LNCAP (cell line): ENCODE data around the gene FHOD1.

ENCODE experiments used
- TF ChIP-seq, protein P1 (sequence below): fragments of 450-650 bp; IDR thresholded peaks from 2 replicates; pipeline ENCODE4 v1.5.1; 2017; ENCODE audit warnings: mild to moderate bottlenecking

FHOD1 gene

DNA sequence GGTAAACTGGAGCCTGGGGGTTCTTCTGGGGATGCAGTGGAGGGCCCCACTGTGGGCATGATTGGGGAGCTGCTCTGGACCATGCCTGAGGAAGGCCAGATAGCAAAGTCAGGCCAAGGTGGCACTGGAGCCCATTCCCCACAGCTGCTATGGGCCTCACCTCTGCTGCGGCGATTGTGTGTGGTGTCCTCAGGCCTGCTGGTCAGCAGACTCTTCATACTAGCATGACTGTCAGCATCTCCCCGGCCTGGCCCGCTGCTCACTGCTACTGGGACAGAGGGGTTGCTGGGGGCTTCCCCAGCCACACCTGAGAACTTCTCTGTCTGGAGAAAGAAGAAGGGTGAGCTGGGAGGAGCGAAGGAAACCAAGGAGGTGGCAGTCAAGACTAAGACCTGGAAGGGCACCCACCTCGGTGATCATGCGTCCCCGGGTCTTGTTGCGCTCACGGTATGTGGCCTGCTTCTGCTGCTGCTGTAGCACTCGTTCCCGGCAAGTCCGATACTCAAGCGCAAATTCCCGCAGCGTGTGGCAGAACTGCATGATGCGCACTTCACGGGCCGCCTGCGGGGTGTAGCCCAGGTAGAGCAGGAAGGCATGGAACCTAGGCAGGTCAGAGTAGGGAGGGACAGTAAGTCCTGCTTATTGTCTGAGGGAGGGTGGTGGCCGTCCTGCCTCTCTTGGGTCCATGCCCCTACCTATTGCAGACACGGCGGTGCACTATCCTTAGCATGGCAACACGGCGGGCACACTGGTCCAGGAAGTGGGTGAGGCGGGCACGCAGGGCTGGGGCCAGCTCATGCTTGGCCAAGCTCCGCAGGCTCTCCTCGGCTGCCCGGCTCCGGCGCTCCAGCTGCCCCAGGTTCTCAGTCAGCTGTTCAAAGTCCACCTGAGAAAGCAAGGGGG is 17.1 kb downstream of the FHOD1 start:
- TF ChIP-seq, protein P1, sequence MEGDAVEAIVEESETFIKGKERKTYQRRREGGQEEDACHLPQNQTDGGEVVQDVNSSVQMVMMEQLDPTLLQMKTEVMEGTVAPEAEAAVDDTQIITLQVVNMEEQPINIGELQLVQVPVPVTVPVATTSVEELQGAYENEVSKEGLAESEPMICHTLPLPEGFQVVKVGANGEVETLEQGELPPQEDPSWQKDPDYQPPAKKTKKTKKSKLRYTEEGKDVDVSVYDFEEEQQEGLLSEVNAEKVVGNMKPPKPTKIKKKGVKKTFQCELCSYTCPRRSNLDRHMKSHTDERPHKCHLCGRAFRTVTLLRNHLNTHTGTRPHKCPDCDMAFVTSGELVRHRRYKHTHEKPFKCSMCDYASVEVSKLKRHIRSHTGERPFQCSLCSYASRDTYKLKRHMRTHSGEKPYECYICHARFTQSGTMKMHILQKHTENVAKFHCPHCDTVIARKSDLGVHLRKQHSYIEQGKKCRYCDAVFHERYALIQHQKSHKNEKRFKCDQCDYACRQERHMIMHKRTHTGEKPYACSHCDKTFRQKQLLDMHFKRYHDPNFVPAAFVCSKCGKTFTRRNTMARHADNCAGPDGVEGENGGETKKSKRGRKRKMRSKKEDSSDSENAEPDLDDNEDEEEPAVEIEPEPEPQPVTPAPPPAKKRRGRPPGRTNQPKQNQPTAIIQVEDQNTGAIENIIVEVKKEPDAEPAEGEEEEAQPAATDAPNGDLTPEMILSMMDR, result no peak

DNA sequence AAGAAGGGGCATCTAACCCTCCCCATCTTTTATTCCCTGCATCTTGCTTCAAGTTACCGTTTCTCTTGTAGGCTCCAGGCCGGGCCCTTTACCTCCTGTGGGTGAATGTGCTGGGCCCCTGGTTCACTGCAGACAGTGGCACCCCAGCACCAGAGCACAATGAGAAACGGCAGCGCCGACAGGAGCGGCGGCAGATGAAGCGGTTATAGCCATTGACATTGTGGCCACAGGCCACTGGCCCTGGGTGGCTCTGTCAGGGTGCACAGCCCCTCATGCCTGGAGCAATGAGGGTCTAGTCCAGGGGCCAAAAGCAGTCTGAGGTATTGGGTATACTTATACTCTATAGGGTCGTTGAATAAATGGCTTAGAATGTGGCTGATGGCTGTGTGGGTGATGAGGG is 18.4 kb downstream of the FHOD1 start:
- TF ChIP-seq, protein P1, result no peak

DNA sequence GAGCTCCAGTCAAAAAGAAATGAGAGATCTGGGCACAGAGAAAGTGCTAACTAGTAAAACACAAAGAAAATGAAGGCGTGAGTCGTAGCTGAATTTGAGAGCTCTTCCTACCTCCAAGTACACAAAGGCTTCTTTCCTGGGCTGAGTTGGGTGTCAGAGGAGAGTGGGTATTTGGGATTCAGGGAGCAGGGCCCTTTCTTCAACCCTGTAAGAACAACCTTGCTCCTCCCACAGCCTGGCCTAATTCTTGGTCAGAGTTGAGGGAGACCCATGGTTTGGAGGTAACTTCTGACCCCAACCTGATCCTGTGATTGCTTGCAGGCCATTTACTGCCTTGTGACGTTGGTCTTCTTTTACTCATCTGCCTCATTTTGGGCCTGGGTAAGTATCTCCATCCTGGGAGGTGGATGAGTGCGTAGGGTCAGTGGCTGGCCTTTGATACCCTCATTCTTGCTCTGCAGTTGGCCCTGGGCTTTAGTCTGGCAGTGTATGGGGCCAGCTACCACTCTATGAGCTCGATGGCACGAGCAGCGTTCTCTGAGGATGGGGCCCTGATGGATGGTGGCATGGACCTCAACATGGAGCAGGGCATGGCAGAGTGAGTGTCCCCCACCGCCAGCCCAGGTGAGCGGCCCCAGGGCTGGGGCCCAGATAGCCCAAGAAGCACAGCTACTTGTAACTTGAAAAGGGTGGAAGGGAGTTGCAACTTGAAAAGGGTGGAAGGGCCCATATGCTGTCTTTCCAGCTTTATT is 19.1 kb downstream of the FHOD1 start:
- TF ChIP-seq, protein P1, result no peak

DNA sequence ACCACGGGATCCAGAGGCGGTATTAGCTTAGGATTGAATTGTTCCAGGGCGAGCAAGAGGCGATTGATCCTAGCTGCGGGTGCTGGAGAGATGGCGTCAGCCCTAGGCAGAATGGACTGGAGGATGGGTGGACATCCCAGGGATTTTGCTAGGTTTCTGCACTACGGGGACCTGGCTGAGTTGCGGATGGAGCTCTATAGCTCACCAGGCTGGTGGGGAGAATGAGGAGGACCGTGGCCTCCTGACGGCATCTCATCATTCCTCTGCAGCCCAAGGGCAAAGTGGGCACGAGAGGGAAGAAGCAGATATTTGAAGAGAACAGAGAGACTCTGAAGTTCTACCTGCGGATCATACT is 19.7 kb downstream of the FHOD1 start:
- TF ChIP-seq, protein P1, result no peak

DNA sequence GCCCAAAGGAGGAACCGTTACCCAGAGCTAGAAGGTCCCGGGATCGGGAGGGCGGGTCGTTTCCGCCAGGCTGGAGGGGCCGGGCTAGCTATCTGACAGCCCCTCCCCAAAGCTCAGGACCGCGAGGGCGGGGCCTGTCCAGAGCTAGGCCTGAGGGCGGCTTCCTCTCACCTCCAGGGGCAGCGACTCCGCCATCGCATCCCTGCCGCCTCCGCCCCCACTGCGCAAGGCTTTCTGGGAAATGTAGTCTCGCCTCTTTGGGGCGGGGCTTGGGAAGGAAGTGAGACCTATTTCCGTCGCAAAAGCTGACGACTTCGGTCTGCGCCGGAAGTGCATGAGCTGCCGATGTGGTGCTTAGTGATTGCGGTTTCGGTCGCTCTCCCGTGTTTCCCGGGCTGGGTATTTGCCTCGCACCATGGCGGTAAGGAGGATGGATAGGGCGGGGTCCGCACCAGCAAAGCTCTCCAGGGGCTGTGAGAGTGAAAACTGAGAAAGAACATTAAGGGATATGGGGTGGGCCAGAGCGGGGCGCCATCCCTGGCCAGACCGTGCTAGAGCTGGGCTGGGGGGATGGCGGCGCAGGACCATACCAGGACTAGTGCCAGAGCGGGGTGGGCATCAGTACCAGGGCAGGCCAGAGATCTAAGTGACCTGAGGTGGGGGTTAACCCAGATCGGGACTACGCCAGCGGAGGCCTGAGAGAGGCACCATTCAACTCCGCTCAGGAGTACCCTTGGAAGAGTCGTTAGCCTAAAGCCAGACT is 20.3 kb downstream of the FHOD1 start, which contains the start of gene TMEM208:
TSS of gene TMEM208 (plus strand) at position 327 of the 763 bp plus-strand sequence. CDS start at position 416, 89 bp downstream.
- TF ChIP-seq, protein P1, result no peak

DNA sequence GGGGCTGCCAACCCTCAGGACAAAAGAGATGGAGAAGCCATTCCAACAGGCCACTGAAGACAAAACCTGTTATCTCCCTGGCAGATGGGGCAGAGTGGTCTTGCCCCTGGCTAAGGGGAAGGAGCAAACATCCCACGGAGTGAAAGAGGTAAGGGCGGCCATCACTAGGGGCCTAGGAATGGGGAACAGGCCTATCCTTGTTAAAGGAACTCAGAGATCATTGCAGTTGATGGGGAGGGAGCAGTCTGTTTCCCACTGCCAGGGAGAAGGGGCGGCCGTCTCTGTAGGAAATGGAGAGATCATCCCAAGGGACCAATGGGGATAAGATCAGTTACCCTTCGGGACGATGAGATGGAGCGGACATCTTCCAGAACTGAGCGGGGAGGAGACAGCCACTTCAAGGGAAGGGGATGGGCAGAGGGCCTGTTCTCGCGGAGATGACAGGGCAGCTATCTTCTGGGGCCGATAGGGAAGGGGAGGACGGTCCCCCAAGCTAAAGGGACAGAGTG is 20.9 kb downstream of the FHOD1 start:
- TF ChIP-seq, protein P1, result no peak

DNA sequence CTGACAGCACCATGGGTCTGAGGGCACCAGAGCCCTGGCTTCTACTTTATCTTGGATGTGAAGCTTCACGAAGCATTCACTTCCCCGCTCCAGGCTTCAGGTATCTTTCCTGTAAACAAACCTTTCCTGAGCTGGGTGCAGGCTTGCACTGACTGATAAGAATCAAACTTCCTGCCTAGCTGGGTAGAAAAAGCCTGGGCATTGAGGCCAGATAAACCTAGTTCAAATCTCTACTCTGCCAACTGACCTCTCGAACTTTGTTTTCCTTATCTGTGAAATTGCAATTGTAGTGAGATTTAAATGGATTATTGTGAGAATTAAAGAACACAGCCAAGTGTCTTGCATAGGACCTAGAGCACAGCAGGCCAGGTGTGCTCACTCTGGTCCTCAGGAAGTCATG is 23.3 kb downstream of the FHOD1 start:
- TF ChIP-seq, protein P1, result no peak
